Amygdala (tissue), 56 donors: ENCODE data around the gene SYNPO2.
"Not testable (repeated sequence)": the region's sequence is repeated elsewhere in the genome, so short reads cannot be mapped to it uniquely, and the experiment has no call there.

Experiments
- DNase-seq, 56 donors: peaks; one replicate each; lab custom pipeline; 2025; lab: John Stamatoyannopoulos, UW

Gene SYNPO2

DNA sequence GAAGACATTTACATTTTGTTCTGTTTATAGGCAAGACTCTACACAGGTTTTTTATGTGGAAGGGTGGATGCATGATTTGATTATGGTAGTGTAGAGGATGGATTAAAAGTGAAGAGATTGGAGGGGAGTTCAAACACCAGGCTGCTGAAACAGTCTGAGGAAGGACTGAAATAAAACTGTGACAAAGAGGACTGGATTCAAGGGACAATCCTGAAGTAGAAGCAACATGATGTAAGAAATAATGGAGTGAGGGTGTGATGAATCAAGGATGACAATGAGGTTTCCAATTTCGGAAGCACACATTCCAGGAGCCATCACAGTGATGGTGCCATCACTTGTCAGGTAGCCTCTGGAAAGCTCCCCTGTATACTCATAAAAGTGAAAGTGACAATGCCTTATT lies 103.5 kb downstream of the SYNPO2 start:
- DNase-seq, result no peak

DNA sequence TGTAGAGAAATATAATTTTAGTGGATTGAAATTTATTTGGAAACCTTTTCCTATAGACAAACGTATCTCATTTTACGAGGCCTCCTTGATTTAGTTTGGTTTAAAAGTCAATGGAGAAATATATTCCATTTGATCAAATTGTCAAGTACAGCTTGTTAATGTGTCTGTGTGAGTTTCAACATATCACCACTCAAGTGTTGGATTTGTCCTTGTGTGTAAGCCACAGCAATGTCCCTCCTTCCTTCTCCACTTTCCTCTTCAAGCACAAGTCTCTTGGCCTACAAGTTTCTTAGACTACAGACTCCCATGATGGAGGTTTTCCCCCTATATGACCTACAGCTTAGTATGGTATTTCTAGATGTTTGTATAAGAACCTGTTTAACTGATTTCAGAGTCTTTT lies 104.7 kb downstream of the SYNPO2 start:
- DNase-seq, result no peak

DNA sequence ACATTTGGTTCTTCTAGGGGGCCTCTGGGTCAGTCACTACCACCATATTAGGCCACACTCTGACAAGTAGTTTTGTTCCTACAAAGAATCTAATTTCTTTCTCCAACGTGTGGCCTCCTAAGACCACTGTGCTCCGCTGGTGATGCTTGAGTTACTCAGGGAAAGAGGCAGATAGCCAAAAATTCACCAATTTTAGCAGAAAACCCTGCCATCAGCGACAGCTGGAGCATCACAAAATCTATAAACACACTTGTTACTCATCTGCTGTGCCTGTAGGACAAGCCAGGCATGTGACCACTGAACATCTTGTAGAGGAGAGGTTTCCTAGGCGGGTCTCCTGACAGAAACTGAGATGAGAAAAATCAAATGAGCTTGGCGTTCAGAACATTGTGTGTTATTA lies 105.4 kb downstream of the SYNPO2 start:
- DNase-seq, result peak in 1 of 56 donors; percentile 29

DNA sequence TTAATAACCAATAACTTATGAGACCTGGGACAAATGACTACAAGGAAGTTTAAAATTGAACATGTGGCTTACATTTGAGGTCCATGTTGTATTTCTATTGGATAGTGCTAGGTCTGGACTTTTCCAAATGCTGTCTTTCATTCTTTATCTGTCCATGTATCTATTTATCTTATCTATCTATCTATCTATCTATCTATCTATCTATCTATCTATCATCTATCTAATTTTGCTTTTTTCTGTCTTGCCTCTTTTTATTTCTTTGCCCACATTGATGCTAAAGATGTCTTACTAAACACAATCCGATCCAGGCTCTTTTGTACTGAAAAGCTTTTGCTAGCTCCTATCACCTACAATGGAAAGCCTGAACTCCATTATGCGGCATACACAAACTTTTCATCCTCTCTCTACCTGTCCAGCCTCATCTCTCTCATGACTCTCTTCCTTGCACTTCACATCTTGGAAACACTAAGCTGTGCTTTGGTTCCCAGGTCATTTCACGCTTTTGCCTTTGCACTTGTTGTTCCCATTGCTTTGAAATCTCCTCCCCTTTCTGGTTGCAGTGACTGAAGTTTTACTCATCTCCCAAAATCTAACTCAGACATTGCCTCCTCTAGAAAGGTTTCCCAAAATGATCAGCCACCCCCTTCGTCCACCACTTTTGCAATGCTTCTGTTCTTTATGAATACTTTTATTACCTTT lies 107.2 kb downstream of the SYNPO2 start:
- no peak for DNase-seq

DNA sequence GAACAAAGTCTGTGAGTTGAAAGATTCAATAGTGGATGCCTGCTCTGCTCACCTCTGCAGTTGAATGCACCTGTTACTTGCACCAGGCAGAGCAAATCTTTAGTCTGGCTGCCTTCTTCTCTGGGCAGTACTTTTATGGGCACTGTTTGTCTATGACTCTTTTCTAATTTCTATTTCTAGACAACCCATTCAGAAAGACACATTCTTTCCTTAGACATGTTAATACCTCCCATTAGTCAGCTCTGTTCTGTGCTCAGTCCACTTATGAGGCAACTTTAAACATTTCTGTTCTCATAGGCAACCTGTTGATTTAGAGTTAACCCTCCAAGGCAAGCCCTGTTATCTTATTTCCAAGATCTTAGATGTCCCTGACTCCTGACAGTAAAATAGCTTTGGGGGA lies 108.9 kb downstream of the SYNPO2 start:
- DNase-seq, result no peak

DNA sequence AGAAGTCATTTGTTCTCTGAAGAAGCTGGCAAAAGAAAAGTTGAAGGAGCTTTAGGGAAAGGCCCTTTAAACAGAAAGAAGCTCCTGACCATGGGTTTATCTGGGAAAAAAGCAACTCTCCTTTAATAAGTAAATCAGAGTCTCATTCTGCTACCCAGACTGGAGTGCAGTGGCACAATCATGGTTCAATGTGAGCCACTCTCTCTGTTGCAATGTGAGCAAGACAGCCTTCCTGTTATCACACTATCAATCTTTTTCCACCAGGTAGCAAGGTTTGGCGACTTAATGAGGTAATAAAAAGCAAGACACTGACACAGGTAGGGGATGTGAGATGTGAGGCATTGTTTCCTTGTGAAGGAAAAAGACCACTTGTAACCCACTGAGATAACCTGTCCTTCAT lies 111.3 kb downstream of the SYNPO2 start:
- DNase-seq, result no peak

DNA sequence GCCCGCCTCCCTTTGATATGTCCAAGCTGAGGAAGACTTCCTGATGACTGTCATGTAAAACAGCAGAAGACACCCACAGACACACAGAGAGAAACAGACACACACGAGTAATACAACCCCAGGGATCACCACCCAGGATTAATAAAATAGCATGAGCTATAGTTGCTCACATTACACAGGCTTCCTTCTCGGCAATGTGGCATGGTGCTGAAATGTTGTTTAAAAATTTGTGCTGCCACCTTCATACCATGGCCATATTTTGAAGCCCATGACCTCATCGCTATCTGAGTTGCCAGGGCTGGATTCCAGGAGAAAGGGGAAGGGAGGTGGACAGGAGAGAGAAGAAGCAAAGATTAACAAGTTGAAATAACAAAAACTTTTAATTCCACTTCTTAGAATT lies 111.7 kb downstream of the SYNPO2 start:
- DNase-seq, result no peak

DNA sequence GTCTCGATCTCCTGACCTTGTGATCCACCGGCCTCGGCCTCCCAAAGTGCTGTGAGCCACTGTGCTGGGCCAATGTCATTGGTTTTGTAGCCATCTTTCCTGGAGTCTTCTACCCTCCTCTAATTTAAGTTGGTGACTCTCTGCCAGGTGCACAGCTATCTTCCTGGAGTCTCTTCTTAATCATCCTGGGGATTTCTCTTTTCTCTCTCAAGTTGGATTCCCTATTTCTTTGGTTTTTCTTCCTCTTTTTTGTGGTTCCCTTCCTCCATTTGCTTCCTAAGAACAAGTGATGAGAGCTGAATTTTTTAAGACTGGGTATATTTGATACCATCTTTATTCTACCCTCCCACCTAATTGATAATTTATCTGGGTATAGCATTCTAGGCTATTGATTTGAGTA lies 113.8 kb downstream of the SYNPO2 start:
- DNase-seq, result no peak

DNA sequence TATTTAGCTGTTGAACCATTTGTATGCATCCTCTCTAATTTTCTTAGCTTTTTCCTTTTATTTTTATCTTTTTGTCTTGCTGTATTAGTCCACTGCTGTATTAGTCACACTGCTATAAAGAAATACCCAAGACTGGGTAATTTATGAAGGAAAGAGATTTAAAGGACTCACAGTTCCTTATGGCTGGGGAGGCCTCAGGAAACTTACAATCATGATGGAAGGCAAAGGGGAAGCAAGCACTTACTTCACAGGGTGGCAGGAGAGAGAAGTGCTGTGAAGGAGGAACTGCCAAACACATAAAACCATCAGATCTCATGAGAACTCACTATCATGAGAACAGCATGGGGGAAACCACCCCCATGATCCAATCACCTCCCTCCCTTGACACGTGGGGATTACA lies 114.3 kb downstream of the SYNPO2 start:
- not testable (repeated sequence) for DNase-seq

DNA sequence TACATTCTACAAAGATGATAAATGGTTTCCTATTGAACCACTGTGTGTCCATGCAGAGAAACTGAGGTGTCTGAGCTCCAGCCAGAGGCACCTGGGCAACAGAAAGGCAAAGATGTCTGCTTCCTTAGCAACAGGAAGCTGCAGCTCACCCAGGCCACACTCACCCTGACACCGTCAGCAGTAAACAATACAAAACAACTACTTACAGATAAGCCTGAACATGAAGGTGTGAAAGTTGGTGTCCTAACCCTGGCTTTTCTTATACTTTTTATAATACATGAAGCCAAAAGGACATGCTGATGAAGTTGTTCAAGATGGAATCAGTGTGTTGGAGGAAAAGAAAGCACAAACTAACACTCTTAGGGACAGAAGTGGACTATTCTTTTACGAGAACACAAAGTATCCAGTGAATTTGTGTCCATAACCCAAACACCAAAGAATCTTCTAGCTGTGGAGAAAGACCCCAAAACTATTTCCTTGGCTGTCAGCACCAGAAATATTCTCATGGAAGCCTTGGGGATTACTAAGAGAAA lies 117.3 kb downstream of the SYNPO2 start:
- DNase-seq, result no peak

DNA sequence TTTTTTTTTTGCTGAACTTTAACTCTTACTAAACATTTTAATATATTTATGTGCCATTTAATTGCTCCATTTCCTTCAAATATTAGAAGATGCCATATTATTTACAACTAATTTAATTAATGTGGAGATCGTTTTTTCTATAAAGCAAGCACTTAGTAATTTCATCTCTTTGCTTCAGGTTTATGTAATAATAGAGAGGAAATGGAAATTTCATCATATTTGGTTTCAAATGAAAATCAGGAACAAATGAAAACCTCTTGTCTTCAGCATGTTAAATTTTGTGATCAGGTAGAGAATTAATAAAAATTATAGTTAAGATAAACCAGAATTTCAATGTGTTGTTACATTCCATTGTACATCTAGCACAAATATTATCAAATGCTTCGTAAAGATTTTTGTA lies 120.1 kb downstream of the SYNPO2 start:
- DNase-seq, result no peak

- DNase-seq, result not testable (repeated sequence)
Measured at GRCh38 chr4:119010221-119010620, 121.6 kb downstream of the SYNPO2 start.

DNA sequence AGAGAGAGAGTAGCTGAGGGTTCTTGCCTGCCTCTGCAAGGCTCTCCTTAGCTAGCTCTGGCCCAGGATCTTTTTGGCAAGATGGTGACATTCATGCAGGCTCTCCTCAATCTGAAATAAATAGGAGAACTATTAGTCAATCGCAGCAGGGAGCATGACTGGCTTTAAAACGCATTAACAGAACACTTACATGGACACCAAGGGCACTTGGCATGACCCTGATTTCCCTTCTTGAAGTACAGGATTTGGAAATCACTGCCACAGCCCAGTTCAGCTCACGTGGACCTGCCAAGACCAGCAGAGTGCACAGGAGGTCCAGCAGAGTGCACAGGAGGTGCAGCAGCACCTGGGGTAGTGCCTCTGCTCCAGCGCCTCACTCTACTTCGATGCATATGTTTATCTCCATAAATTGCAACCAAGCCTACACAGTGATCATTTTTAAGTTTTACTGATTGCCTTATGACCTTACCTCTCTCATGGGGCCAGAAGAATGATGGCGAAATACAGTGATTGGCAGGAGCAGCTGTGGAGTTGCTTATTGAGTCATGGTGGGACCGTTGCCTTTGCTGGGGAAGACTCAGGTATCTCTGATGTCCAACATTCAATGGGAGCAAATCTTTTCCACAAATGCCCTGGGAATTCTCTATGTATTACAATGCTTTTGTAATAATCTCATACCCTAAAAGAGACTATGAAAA lies 122.4 kb downstream of the SYNPO2 start:
- no peak for DNase-seq

DNA sequence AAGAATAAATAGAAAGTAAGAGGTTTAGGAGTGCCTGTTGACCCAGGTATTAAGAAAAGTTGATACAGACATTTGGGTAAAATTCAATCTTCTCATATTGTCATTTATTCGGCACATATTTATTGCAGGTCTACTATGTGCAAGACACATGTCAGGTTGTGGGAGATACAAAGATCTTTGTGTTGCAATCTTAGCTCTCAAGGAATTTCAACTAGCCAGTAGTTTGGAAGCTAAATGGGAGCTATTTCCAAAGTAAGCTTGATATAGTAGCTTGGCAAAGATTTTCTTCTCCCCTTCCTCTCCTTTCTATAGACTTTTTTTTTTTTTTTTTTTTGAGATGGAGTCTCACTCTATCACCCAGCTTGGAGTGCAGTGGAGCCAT lies 122.9 kb downstream of the SYNPO2 start:
- DNase-seq, result no peak

DNA sequence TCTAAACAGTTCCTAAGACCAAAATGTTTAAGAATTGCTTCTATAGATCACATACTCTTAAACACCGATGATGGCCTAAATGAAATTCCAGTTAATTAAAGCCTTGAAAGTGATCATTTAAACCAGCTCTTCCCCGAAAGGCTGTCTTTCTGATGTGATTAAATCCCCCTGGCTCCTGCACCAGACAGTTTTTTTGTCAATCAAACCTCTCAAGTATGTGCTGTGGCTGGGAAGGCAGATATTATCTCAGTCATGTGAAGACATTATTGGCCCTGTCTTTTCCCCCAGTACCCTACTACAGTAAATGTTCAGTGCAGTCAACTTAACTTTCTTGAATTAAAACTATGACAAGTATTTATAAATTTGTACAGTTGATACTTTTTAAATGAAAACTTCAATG lies 126.0 kb downstream of the SYNPO2 start:
- no peak for DNase-seq

GRCh38 chr4:119016636-119017035 lies 128.0 kb downstream of the SYNPO2 start:
- DNase-seq, result no peak

DNA sequence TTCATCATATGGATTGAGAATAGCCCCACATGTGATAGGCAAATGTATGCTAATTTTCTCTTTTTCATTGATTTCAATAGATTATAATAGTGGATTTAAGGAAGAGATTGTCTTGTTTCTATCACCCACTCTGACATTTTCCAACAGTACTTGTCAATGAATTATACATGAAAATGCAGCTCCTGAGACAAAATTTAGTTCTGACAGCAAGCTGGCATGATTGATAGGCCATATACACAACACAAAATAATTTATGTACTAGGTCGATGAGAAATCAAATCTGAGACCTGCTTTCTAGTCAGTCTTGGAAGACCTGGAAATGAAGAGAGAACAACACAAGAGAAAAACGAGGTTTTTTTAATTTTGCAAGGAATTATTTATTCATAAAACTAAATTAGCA lies 129.0 kb downstream of the SYNPO2 start:
- no peak for DNase-seq

- DNase-seq, result no peak
Measured at GRCh38 chr4:119020158-119020557, 131.5 kb downstream of the SYNPO2 start.

GRCh38 chr4:119022520-119022919 lies 133.9 kb downstream of the SYNPO2 start:
- not testable (repeated sequence) for DNase-seq

- DNase-seq, result no peak
Measured at GRCh38 chr4:119024102-119024501, 135.4 kb downstream of the SYNPO2 start.

- no peak for DNase-seq
Measured at GRCh38 chr4:119025420-119025819, 136.8 kb downstream of the SYNPO2 start.
